ENCODE measurements around the gene JMY. TPM values are rescaled to one million over a fixed set of nuclear protein-coding genes. Genes with fewer than 3 reads are reported as not detected.

JMY gene
- polyA plus RNA-seq, 1 of the 3 experiments (the other 2 are of a cell fraction), result 1.7 TPM

DNA sequence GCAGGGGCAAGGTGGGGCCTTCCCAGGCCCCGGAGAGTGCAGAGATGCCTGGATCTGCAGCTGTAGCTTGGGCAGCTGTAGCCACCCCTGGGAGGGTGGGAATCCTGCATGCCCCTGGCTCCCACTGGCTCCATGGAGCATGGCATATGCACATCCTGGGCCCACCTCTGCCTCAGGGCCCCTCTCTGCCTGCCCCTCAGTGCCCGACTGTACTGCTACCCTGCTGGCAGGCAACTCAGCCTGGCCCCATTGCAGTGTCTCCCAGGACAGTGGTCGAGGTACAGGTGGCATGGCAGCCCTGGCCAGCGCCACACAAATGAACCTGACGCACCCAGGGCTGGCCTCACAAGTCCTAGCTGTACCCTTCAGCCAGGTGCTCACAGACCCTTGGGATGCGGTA lies 23.9 kb downstream of the JMY start (continued):
- TF ChIP-seq, protein P1, sequence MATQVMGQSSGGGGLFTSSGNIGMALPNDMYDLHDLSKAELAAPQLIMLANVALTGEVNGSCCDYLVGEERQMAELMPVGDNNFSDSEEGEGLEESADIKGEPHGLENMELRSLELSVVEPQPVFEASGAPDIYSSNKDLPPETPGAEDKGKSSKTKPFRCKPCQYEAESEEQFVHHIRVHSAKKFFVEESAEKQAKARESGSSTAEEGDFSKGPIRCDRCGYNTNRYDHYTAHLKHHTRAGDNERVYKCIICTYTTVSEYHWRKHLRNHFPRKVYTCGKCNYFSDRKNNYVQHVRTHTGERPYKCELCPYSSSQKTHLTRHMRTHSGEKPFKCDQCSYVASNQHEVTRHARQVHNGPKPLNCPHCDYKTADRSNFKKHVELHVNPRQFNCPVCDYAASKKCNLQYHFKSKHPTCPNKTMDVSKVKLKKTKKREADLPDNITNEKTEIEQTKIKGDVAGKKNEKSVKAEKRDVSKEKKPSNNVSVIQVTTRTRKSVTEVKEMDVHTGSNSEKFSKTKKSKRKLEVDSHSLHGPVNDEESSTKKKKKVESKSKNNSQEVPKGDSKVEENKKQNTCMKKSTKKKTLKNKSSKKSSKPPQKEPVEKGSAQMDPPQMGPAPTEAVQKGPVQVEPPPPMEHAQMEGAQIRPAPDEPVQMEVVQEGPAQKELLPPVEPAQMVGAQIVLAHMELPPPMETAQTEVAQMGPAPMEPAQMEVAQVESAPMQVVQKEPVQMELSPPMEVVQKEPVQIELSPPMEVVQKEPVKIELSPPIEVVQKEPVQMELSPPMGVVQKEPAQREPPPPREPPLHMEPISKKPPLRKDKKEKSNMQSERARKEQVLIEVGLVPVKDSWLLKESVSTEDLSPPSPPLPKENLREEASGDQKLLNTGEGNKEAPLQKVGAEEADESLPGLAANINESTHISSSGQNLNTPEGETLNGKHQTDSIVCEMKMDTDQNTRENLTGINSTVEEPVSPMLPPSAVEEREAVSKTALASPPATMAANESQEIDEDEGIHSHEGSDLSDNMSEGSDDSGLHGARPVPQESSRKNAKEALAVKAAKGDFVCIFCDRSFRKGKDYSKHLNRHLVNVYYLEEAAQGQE (IDR thresholded peaks at IDR 0.05; ENCODE audit: low read depth, low read length), result no peak
- TF ChIP-seq FOSL2 (IDR thresholded peaks at IDR 0.05; ENCODE audit: borderline replicate concordance, low read depth) (no peak), FOXJ3 (CRISPR knock-in tag; IDR thresholded peaks at IDR 0.05) (no peak), TEAD4 (IDR thresholded peaks at IDR 0.05; ENCODE audit: borderline replicate concordance, insufficient read depth) (no peak), TCF12 (IDR thresholded peaks at IDR 0.05) (no peak), TAF1 (IDR thresholded peaks at IDR 0.05; ENCODE audit: borderline replicate concordance, low read depth, low read length) (no peak), RCOR1 (IDR thresholded peaks at IDR 0.05; ENCODE audit: low read length) (no peak), GATA2 (CRISPR knock-in tag; IDR thresholded peaks at IDR 0.05) (no peak)
- TF ChIP-seq, protein P2, sequence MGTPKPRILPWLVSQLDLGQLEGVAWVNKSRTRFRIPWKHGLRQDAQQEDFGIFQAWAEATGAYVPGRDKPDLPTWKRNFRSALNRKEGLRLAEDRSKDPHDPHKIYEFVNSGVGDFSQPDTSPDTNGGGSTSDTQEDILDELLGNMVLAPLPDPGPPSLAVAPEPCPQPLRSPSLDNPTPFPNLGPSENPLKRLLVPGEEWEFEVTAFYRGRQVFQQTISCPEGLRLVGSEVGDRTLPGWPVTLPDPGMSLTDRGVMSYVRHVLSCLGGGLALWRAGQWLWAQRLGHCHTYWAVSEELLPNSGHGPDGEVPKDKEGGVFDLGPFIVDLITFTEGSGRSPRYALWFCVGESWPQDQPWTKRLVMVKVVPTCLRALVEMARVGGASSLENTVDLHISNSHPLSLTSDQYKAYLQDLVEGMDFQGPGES (IDR thresholded peaks at IDR 0.05; ENCODE audit: low read depth, low read length), result no peak
- TF ChIP-seq, protein P3, sequence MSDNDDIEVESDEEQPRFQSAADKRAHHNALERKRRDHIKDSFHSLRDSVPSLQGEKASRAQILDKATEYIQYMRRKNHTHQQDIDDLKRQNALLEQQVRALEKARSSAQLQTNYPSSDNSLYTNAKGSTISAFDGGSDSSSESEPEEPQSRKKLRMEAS (IDR thresholded peaks at IDR 0.05; ENCODE audit: low read depth), result no peak
- TF ChIP-seq, protein P4, sequence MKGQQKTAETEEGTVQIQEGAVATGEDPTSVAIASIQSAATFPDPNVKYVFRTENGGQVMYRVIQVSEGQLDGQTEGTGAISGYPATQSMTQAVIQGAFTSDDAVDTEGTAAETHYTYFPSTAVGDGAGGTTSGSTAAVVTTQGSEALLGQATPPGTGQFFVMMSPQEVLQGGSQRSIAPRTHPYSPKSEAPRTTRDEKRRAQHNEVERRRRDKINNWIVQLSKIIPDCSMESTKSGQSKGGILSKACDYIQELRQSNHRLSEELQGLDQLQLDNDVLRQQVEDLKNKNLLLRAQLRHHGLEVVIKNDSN (IDR thresholded peaks at IDR 0.05; ENCODE audit: borderline replicate concordance, low read depth), result no peak

DNA sequence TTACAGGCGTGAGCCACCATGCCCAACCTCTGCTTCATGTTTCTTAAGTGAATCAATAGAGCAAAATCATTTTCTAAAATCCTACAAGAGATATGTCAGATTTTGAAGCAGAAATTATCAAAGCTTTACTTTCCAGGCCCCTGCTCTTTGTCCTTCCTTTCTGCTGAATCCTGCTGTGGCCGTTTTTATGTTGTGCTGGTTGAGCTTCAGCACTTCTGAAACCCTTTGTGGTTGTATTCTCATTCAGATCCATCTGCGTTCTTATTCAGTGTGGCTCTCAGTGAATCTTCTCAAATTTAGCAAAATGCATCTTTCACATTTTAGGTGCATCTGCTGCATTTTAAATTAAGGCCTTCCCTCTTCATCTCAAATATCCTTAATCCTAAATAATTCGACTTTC lies 26.0 kb downstream of the JMY start:
- ChIA-PET POLR2A (no interaction called here), CTCF (interaction anchor here (1.0 to 1.3 kb wide), 2 partner anchors 8 to 237 kb away, joined by 3 to 5 read pairs; no protein-coding TSS in a partner anchor)
- no peaks in the 10 kb centered on the region for H3F3A ChIP-seq (replicated peaks; ENCODE audit: insufficient read depth)
- TF ChIP-seq RAD21 (IDR thresholded peaks at IDR 0.05; ENCODE audit: low read length) (no peak), MEF2A (IDR thresholded peaks at IDR 0.05; ENCODE audit: borderline replicate concordance, low read depth) (no peak), EZH2phosphoT487 (IDR thresholded peaks at IDR 0.05; ENCODE audit: borderline replicate concordance, low read depth) (no peak), GABPA (IDR thresholded peaks at IDR 0.05; ENCODE audit: low read depth) (no peak), NRF1 (IDR thresholded peaks at IDR 0.05; ENCODE audit: low read depth, low read length) (no peak)
- TF ChIP-seq, protein P5, sequence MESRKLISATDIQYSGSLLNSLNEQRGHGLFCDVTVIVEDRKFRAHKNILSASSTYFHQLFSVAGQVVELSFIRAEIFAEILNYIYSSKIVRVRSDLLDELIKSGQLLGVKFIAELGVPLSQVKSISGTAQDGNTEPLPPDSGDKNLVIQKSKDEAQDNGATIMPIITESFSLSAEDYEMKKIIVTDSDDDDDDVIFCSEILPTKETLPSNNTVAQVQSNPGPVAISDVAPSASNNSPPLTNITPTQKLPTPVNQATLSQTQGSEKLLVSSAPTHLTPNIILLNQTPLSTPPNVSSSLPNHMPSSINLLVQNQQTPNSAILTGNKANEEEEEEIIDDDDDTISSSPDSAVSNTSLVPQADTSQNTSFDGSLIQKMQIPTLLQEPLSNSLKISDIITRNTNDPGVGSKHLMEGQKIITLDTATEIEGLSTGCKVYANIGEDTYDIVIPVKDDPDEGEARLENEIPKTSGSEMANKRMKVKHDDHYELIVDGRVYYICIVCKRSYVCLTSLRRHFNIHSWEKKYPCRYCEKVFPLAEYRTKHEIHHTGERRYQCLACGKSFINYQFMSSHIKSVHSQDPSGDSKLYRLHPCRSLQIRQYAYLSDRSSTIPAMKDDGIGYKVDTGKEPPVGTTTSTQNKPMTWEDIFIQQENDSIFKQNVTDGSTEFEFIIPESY (IDR thresholded peaks at IDR 0.05; ENCODE audit: borderline replicate concordance, low read depth), result no peak
- TF ChIP-seq, protein P6, sequence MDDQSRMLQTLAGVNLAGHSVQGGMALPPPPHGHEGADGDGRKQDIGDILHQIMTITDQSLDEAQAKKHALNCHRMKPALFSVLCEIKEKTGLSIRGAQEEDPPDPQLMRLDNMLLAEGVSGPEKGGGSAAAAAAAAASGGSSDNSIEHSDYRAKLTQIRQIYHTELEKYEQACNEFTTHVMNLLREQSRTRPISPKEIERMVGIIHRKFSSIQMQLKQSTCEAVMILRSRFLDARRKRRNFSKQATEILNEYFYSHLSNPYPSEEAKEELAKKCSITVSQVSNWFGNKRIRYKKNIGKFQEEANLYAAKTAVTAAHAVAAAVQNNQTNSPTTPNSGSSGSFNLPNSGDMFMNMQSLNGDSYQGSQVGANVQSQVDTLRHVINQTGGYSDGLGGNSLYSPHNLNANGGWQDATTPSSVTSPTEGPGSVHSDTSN (IDR thresholded peaks at IDR 0.05), result no peak
- TF ChIP-seq, protein P4 (IDR thresholded peaks at IDR 0.05; ENCODE audit: borderline replicate concordance, low read depth), result no peak
- TF ChIP-seq, protein P7, sequence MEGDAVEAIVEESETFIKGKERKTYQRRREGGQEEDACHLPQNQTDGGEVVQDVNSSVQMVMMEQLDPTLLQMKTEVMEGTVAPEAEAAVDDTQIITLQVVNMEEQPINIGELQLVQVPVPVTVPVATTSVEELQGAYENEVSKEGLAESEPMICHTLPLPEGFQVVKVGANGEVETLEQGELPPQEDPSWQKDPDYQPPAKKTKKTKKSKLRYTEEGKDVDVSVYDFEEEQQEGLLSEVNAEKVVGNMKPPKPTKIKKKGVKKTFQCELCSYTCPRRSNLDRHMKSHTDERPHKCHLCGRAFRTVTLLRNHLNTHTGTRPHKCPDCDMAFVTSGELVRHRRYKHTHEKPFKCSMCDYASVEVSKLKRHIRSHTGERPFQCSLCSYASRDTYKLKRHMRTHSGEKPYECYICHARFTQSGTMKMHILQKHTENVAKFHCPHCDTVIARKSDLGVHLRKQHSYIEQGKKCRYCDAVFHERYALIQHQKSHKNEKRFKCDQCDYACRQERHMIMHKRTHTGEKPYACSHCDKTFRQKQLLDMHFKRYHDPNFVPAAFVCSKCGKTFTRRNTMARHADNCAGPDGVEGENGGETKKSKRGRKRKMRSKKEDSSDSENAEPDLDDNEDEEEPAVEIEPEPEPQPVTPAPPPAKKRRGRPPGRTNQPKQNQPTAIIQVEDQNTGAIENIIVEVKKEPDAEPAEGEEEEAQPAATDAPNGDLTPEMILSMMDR (IDR thresholded peaks at IDR 0.05), result no peak
- TF ChIP-seq, protein P3 (IDR thresholded peaks at IDR 0.05; ENCODE audit: low read depth), result no peak

More for the DNA sequence above, 26.0 kb downstream of the JMY start:
- Histone ChIP-seq H4K20me1 (ENCODE audit: insufficient read depth) (0 out of 2 replicates have a peak, but pooled peaks cover 8% of the 10 kb centered on the region), H3K36me3 (replicated peaks in 1 of 2; ENCODE audit: control insufficient read depth in 1 of 2, insufficient read depth in 2 of 2, low read length in 1 of 2) (no peaks in the 10 kb centered on the region), H3K9ac (no peak overlapping the region), H3K9me2 (no peaks in the 10 kb centered on the region), H2AFZ (ENCODE audit: low read depth) (no peak overlapping the region), H3K4me3 (ENCODE audit: low read depth in 2 of 2, low read length in 1 of 2) (no peak overlapping the region), H3K79me2 (ENCODE audit: insufficient read depth) (no peaks in the 10 kb centered on the region; the same call in 1 of the 2 replicates), H3K27me3 (ENCODE audit: insufficient read depth) (no peaks in the 10 kb centered on the region), H3K9me3 (no peaks in the 10 kb centered on the region), H3K4me1 (ENCODE audit: control insufficient read depth in 1 of 2, insufficient read depth in 2 of 2, low read depth in 1 of 2, low read length in 1 of 2) (no peaks in the 10 kb centered on the region), H3K27ac (ENCODE audit: low read depth in 2 of 2, low read length in 1 of 2) (no peak overlapping the region), H3K4me2 (no peak overlapping the region)
- 94% methylated on average over 4 of the region's 4 CpGs for WGBS (ENCODE audit: low lambda C conversion rate)
- no peak for DNase-seq
